Cardiac atrium fibroblast (primary cell): ENCODE results near the gene ZNF750. TPM values are rescaled to one million over a fixed set of nuclear protein-coding genes. Genes with fewer than 3 reads are reported as not detected.

ENCODE experiments used
- total RNA-seq: library from RNA; depleted of rRNA; stranded (reverse); fragments of >200 nt; gene quantifications from 2 replicates; pipeline ENCODE4 v1.2.3, GENCODE V29; 2015

ZNF750 gene
- total RNA-seq = not detected in 2 replicates

DNA sequence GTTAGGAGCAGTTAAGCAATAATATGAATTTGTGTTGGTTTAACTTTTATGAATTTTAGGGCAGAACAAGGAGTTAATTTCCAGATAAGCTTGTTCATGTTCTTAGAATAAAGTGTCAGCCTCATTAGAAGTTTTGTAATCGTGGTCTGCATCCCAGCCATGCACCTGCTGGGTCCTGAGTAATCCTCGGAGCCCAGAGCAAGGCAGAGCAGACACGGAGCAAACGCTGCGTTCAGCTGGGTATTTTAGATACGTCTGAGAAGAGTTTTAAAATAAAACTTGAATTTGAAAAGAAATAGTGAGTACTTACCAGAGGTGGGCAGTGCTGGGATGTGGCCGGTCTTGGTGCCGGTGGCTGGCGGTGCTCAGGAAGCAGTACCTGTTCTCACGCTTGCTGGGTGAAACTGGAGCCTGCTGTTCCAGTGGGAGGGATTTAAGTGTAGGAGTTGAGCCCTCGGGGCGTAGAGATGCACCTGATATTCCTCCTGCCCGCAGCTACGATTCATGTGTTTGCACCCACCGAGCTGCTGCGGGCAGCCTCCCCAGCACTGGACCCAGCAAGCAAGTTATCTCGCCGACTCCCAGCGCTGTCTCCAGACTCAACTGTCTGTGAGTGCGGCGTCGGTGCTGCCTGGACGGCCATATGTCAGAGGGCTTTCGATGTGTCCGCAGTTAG lies at the start of gene ZNF750:
Gene ZNF750, minus strand, starts transcription at position 406 of the 676 bp plus-strand sequence. CDS start 7,568 bp downstream, outside the sequence.

Other genes starting within 250 kb of the ZNF750 start
- gene WDR45B, start 191.6 kb downstream of the ZNF750 start, total RNA-seq = 76.4 and 85.2 TPM in 2 replicates
- gene RAB40B, start 141.3 kb downstream of the ZNF750 start, total RNA-seq = 8.3 and 13.1 TPM in 2 replicates
- 14.3 and 18.1 TPM in 2 replicates for gene FN3KRP, start 123.3 kb downstream of the ZNF750 start, total RNA-seq
- 0.16 TPM in 1 of 2 replicates, not detected in the other for gene FN3K, start 104.4 kb downstream of the ZNF750 start, total RNA-seq
- gene TBCD, start 88.0 kb downstream of the ZNF750 start, total RNA-seq = 28.9 and 45.2 TPM in 2 replicates
- gene METRNL, start 239.6 kb upstream of the ZNF750 start, total RNA-seq = 51.5 and 73.3 TPM in 2 replicates